Right cardiac atrium (tissue), 5 donors: ENCODE data around the gene LIG1. TPM values are rescaled to one million over a fixed set of nuclear protein-coding genes. Genes with fewer than 3 reads are reported as not detected.
"Not testable (repeated sequence)": the region's sequence is repeated elsewhere in the genome, so short reads cannot be mapped to it uniquely, and the experiment has no call there.

Source experiments
- ATAC-seq, 2 donors: fragments of 200-7000 bp; cut with Tn5 transposase; one replicate each; pipeline versions ENCODE4 v1.8.0 to v1.9.1; 2020; ENCODE audit warnings: moderate library complexity in 2 of 2, mild to moderate bottlenecking in 1 of 2
- DNase-seq, 3 donors: peaks; one replicate each; pipeline ENCODE4 v3.0.0-alpha.2; 2020
- H3K27ac ChIP-seq: one replicate; pipeline ENCODE4 v1.5.1; 2013; ENCODE audit warnings: mild to moderate bottlenecking, low read length, control low read depth, moderate library complexity
- H3K27me3 ChIP-seq: one replicate; pipeline ENCODE4 v1.6.1; 2013; ENCODE audit not compliant: control insufficient read depth, insufficient read depth
- H3K4me1 ChIP-seq: one replicate; pipeline ENCODE4 v1.6.1; 2013; ENCODE audit warnings: low read length; ENCODE audit not compliant: control insufficient read depth, insufficient read depth
- H3K4me3 ChIP-seq: one replicate; pipeline ENCODE4 v1.5.1; 2013; ENCODE audit warnings: low read length, control low read depth
- H3K9me3 ChIP-seq: one replicate; pipeline ENCODE4 v1.6.1; 2013; ENCODE audit warnings: low read length; ENCODE audit not compliant: control insufficient read depth
- WGBS: extraction: QIAGEN DNeasy Blood & Tissue Kit; methylation state at CpG from one replicate; pipeline ENCODE4 v1.1.7; 2013; 5-methylcytosine and 5-hydroxymethylcytosine counted together
- intact Hi-C, 4 donors: fragments of 100-400 bp; cut with DNase I; formaldehyde crosslinking; loops; one replicate each; pipeline versions ENCODE4 v1.11.0 to v1.14.0; 2022 to 2023
- polyA plus RNA-seq: library from polyadenylated mRNA; stranded (reverse); fragments of 200-250 nt; gene quantifications from one replicate; pipeline ENCODE4 v1.2.3, GENCODE V29; 2013
- total RNA-seq, 4 donors: library from RNA; stranded (reverse); fragmentation: NEBNext Ultra II Directional; extraction: Animal tissue kit (Norgen Biotek cat#: 25700); gene quantifications; one replicate each; pipeline ENCODE4 v1.2.1, GENCODE V29; 2021
- donor health status: healthy with polysubstance abuse.
- donor health status: DM: no; HTN: yes; CAD: no.
- donor health status: DM: no; HTN: no; CAD: no.
- donor health status: DM: no; HTN: yes; CAD: no; lungs with severe emphysema.
- donor health status: DM: yes; HTN: yes; CAD: no.

LIG1 gene
- total and polyA plus RNA-seq, 5 donors, result 3.8 to 8.4 (median 5.3) TPM

DNA sequence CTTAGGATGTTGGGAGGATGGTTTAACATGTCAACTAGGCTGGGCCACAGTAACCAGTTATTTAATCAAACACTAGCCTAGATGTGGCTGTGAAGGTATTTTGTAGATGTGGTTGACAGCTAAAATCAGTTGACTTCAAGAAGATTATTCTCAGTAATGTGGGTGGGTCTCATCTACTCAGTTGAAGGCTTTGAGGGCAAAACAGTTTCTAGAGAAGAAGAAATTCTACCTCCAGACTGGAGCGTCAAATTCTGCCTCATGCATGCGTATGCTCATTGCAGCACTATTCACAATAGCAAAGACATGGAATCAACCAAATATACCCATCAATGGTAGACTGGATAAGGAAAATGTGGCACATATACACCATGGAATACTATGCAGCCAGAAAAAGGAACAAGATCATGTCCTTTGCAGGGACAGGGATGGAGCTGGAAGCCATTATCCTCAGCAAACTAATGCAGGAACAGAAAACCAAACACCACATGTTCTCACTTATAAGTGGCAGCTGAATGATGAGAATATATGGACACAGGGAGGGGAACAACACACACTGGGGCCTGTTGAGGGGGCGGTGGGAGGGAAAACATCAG lies 99.9 kb downstream of the LIG1 start:
- H3K9me3 ChIP-seq, H3K27me3 ChIP-seq, ATAC-seq, H3K27ac ChIP-seq, H3K4me3 ChIP-seq, H3K4me1 ChIP-seq, DNase-seq, intact Hi-C loops: not testable (repeated sequence)
- WGBS, result 98% methylated on average over 3 of the region's 3 CpGs

- 72% methylated on average over 2 of the region's 2 CpGs for WGBS
- ATAC-seq (no peak), DNase-seq (no peak)
- intact Hi-C loops, result no loop called here
- Histone ChIP-seq H3K27me3 (no peaks in the 10 kb centered on the region), H3K4me3 (no peak overlapping the region), H3K27ac (no peak overlapping the region), H3K9me3 (no peaks in the 10 kb centered on the region), H3K4me1 (no peaks in the 10 kb centered on the region)
These were observed 100.7 kb downstream of the LIG1 start for GRCh38 chr19:48069435-48069834.

Other genes with a start within 250 kb of the LIG1 start
- gene BSPH1, start 178.2 kb downstream of the LIG1 start, total RNA-seq, result not detected
- gene BSPH1, start 178.2 kb downstream of the LIG1 start, polyA plus RNA-seq, result not detected
- not detected for gene ELSPBP1, start 175.7 kb downstream of the LIG1 start, total RNA-seq
- not detected for gene ELSPBP1, start 175.7 kb downstream of the LIG1 start, polyA plus RNA-seq
- gene CABP5, start 126.3 kb downstream of the LIG1 start, total RNA-seq, result not detected
- gene CABP5, start 126.3 kb downstream of the LIG1 start, polyA plus RNA-seq, result not detected
- gene PLA2G4C, start 59.5 kb downstream of the LIG1 start, total RNA-seq, result 10 to 100 TPM; 24.7 to 39.6 (median 29.3) TPM
- 30.1 TPM for gene PLA2G4C, start 59.5 kb downstream of the LIG1 start, polyA plus RNA-seq
- 1 to 10 TPM; 5.4 to 6.9 (median 6.5) TPM for gene ZSWIM9, start 336 bp upstream of the LIG1 start, total RNA-seq
- 5.7 TPM for gene ZSWIM9, start 336 bp upstream of the LIG1 start, polyA plus RNA-seq
- gene CARD8, start 85.6 kb upstream of the LIG1 start, total RNA-seq, result 10 to 100 TPM; 32.6 to 43.3 (median 33.3) TPM
- gene CARD8, start 85.6 kb upstream of the LIG1 start, polyA plus RNA-seq, result 22.3 TPM
- gene ZNF114, start 99.7 kb upstream of the LIG1 start, total RNA-seq, result under 1 TPM; 0.25 to 0.46 (median 0.42) TPM
- 0.43 TPM for gene ZNF114, start 99.7 kb upstream of the LIG1 start, polyA plus RNA-seq
- gene EMP3, start 155.2 kb upstream of the LIG1 start, total RNA-seq, result 100 to 1,000 TPM in 1 of 4 donors, 10 to 100 TPM in 3; 58.0 to 114 (median 80.0) TPM
- 66.7 TPM for gene EMP3, start 155.2 kb upstream of the LIG1 start, polyA plus RNA-seq
- 10 to 100 TPM; 35.0 to 56.7 (median 47.5) TPM for gene TMEM143, start 193.6 kb upstream of the LIG1 start, total RNA-seq
- 35.0 TPM for gene TMEM143, start 193.6 kb upstream of the LIG1 start, polyA plus RNA-seq
- gene SYNGR4, start 194.0 kb upstream of the LIG1 start, total RNA-seq, result not detected
- gene SYNGR4, start 194.0 kb upstream of the LIG1 start, polyA plus RNA-seq, result not detected
- gene KDELR1, start 221.2 kb upstream of the LIG1 start, total RNA-seq, result 100 to 1,000 TPM in 1 of 4 donors, 10 to 100 TPM in 3; 82.3 to 101 (median 90.1) TPM
- 82.4 TPM for gene KDELR1, start 221.2 kb upstream of the LIG1 start, polyA plus RNA-seq
- under 1 TPM; 0.31 to 0.45 (median 0.41) TPM for gene GRIN2D, start 223.3 kb upstream of the LIG1 start, total RNA-seq
- gene GRIN2D, start 223.3 kb upstream of the LIG1 start, polyA plus RNA-seq, result 0.18 TPM